Tibial nerve (tissue), 4 donors: ENCODE measurements around the gene METAP1D. TPM values are rescaled to one million over a fixed set of nuclear protein-coding genes. Genes with fewer than 3 reads are reported as not detected.

Source experiments
- DNase-seq, 2 donors: peaks; one replicate each; pipeline ENCODE4 v3.0.0-alpha.2; 2019; ENCODE audit warnings: low spot score in 2 of 2
- H3K27ac ChIP-seq, 4 donors: fragments of 200-600 bp; sonication (generic) in 3 of 4; one replicate each; pipeline ENCODE4 v1.5.1; 2017 to 2019; ENCODE audit warnings: mild to moderate bottlenecking in 1 of 4
- H3K27me3 ChIP-seq, 2 donors: fragments of 200-600 bp; sonication (generic) in 1 of 2; one replicate each; pipeline versions ENCODE4 v1.5.1 to v1.6.0; 2017 to 2019
- H3K36me3 ChIP-seq, 3 donors: fragments of 200-600 bp; sonication (generic); one replicate each; pipeline ENCODE4 v1.5.1; 2018 to 2019
- H3K4me1 ChIP-seq, 4 donors: fragments of 200-600 bp; sonication (generic) in 3 of 4; one replicate each; pipeline ENCODE4 v1.5.1; 2017 to 2019
- H3K4me3 ChIP-seq, 4 donors: fragments of 200-600 bp; sonication (generic) in 3 of 4; one replicate each; pipeline ENCODE4 v1.5.1; 2017 to 2019; ENCODE audit warnings: mild to moderate bottlenecking in 1 of 4, moderate library complexity in 1 of 4
- H3K9me3 ChIP-seq, 4 donors: fragments of 200-600 bp; sonication (generic) in 3 of 4; one replicate each; pipeline ENCODE4 v1.5.1; 2017 to 2019
- EP300 ChIP-seq, 2 donors: sonication (generic); formaldehyde crosslinking; IDR thresholded peaks; one replicate each; pipeline ENCODE4 v1.6.1; 2017; ENCODE audit warnings: antibody characterized with exemption in 2 of 2, mild to moderate bottlenecking in 1 of 2
- POLR2A ChIP-seq, 2 donors: fragments of 450-650 bp; IDR thresholded peaks; one replicate each; pipeline ENCODE4 v1.6.1; 2017; ENCODE audit warnings: antibody characterized with exemption in 2 of 2, mild to moderate bottlenecking in 2 of 2, moderate library complexity in 2 of 2
- WGBS, 2 donors: methylation state at CpG; one replicate each; pipeline ENCODE4 v1.1.5; 2018; 5-methylcytosine and 5-hydroxymethylcytosine counted together
- total RNA-seq, 4 donors: library from RNA; depleted of rRNA; stranded (reverse); fragments of >200 nt; gene quantifications; one replicate each; pipeline ENCODE4 v1.1.0, GENCODE V29; 2016
- TF ChIP-seq, protein P1 (sequence below), 5 experiments: fragments of 200-600 bp in 3 of 5; fragments of 450-650 bp in 2 of 5; sonication (generic) in 3 of 5; IDR thresholded peaks; one replicate each; pipeline ENCODE4 v1.5.1; 2016 to 2019; ENCODE audit warnings: antibody characterized with exemption in 5 of 5, mild to moderate bottlenecking in 3 of 5, moderate library complexity in 2 of 5

The METAP1D gene
- total RNA-seq, 4 donors from 2014 or later: 9.4 to 28.4 (median 14.7) TPM

DNA sequence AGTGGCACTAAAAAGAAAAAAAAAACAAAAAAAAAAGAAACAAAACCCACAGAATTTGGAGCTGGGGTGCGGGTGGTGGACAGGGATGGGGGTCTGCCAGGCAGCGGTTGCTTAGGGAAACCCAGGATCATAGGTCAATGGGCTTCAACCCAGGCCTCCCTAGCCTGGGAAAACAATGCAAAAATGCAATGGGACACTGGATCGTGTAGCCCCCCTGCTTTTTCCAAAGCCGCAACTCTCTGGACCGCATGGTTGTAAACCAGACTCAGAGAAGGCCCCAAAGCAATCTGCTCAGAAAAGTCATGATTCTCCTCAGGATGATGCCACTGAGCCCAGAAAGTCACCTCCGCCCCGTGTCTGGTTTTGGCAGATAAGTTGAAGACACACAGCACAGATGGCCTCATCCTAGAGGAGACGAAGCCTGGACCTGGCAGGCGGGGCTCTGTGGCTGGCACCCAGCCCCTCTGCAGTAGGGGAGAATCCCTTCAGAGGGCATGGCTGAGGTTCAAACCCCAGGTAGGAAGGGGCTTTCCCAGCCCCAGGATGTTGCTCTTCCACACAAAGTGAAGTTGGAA is 97.9 kb downstream of the METAP1D start:
- H3K36me3 ChIP-seq: no peaks in the 10 kb centered on the region
- H3K27ac ChIP-seq: peak overlapping the region in 2 of 4 donors; percentile 13 to 64
- 71 to 74% methylated on average over 9 of the region's 9 CpGs for WGBS, 2 donors
- no peak overlapping the region for H3K4me3 ChIP-seq
- H3K27me3 ChIP-seq: peaks cover 16 to 100% of the 10 kb centered on the region in 2 donors
- H3K4me1 ChIP-seq: peaks cover 0 to 94% (median 74%) of the 10 kb centered on the region in 4 donors
- no peaks in the 10 kb centered on the region for H3K9me3 ChIP-seq
- TF ChIP-seq POLR2A (IDR thresholded peaks at IDR 0.05) (no peak), EP300 (IDR thresholded peaks at IDR 0.05) (no peak)
- TF ChIP-seq, protein P1, sequence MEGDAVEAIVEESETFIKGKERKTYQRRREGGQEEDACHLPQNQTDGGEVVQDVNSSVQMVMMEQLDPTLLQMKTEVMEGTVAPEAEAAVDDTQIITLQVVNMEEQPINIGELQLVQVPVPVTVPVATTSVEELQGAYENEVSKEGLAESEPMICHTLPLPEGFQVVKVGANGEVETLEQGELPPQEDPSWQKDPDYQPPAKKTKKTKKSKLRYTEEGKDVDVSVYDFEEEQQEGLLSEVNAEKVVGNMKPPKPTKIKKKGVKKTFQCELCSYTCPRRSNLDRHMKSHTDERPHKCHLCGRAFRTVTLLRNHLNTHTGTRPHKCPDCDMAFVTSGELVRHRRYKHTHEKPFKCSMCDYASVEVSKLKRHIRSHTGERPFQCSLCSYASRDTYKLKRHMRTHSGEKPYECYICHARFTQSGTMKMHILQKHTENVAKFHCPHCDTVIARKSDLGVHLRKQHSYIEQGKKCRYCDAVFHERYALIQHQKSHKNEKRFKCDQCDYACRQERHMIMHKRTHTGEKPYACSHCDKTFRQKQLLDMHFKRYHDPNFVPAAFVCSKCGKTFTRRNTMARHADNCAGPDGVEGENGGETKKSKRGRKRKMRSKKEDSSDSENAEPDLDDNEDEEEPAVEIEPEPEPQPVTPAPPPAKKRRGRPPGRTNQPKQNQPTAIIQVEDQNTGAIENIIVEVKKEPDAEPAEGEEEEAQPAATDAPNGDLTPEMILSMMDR (IDR thresholded peaks at IDR 0.05): no peak
- DNase-seq: no peak

DNA sequence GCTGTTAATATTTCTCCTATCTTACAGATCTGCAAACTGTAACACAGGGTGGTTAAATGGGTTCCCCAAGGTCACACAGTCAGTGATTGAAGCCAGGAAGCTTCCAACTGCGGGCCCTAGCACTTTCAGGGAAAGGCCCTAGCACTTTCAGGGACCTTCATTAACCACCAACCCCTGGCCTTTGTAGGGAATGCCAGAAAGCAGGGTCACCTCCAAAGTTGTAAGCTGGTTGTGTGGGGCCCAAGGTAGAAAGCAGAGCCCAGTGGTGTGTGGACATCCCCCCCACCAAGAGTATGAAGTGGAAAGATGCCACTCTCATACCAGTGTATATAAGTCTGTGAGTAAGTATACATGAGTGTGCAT is 98.5 kb downstream of the METAP1D start:
- H3K4me1 ChIP-seq: peaks cover 0 to 100% (median 77%) of the 10 kb centered on the region in 4 donors
- peaks cover 16 to 100% of the 10 kb centered on the region in 2 donors for H3K27me3 ChIP-seq
- no peaks in the 10 kb centered on the region for H3K36me3 ChIP-seq
- whole genome bisulfite sequencing, 2 donors: 69 to 83% methylated on average over 1 of the region's 1 CpG
- no peak for DNase-seq
- H3K27ac ChIP-seq: no peak overlapping the region
- no peaks in the 10 kb centered on the region for H3K9me3 ChIP-seq
- H3K4me3 ChIP-seq: no peak overlapping the region
- TF ChIP-seq POLR2A (IDR thresholded peaks at IDR 0.05) (no peak), EP300 (IDR thresholded peaks at IDR 0.05) (no peak)
- TF ChIP-seq, protein P1 (IDR thresholded peaks at IDR 0.05): no peak

DNA sequence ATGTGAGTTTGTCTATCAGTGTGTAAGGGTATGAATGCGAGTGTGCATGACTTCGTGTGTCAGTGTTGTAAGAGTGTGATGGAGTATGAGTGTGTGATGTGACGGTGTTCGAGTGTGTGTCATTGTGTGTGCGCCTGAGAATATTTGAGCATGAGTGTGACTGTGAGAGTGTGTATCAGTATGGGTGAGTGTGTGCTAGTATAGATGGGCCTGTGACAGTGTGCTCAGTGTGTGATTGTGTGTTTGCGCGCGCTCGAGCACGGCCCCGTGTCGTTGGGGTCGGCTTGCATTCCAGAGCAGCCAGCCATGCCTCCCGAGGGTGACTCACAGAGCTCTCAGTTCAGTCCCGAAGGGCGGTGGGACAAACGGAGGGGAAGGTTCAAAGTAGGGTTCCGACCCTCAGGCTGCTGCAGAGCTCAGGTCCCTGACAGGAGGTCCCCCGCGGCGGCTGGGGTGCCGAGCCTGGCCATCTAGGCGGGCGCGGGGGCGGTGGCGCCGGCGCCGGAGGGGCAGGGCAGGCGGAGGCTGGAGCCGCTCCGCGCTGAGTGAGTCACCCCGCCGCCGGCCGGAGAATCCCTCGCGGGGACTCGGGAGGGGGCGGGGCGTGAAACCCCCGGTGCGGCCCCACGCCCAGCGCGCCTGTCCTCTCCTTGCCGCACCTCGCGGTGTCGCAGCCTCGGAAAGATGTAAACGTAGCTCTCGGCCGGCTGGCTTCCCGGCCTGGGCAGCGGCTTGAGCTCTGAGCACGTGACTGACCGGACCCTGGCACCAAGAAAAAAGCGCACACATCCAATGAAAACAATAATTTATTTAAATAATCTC is 99.1 kb downstream of the METAP1D start:
- 12 to 15% methylated on average over 42 to 54 of the region's 61 CpGs for WGBS, 2 donors
- peak overlapping the region in 1 of 4 donors; percentile 41 for H3K27ac ChIP-seq
- DNase-seq: no peak
- no peaks in the 10 kb centered on the region for H3K36me3 ChIP-seq
- peaks cover 0 to 100% (median 79%) of the 10 kb centered on the region in 4 donors for H3K4me1 ChIP-seq
- no peaks in the 10 kb centered on the region for H3K9me3 ChIP-seq
- peaks cover 16 to 100% of the 10 kb centered on the region in 2 donors for H3K27me3 ChIP-seq
- H3K4me3 ChIP-seq: peak overlapping the region; percentile 5 to 44 (median 24)
- TF ChIP-seq POLR2A (IDR thresholded peaks at IDR 0.05) (no peak), EP300 (IDR thresholded peaks at IDR 0.05) (peak in 1 of 2 donors; percentile 44)
- TF ChIP-seq, protein P1 (IDR thresholded peaks at IDR 0.05): no peak

DNA sequence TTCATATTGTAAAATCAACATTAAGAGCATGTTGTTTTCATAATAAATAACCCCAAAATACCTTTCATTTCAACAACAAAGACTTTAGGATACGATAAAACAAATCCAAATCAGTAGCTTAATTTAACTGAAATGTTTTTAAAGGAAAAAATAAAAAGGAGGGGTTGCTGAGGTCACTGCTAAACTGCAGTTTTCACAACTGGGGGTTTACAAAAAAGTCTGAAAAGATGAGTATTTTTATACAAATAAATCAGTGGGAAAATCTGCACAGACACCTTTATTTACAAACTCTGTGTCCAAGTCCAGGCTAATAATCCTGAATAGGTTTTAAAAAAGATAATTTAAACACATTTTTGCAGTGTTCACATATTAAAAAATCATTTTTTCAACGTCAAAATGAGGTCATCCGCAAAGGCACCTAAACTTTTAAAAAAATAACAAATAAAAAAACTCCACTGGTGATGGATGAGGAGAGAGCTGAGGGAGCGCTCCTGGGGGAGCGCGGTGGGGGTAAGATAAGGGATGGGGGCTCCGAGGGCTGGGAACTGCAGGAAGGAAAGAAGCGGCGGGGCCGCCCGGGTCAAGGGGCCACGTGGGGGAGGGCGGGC is 99.8 kb downstream of the METAP1D start:
- Histone ChIP-seq H3K27ac (no peak overlapping the region), H3K4me1 (peaks cover 0 to 94% (median 74%) of the 10 kb centered on the region in 4 donors), H3K27me3 (peaks cover 16 to 100% of the 10 kb centered on the region in 2 donors), H3K4me3 (peak overlapping the region in 2 of 4 donors; percentile 5 to 44), H3K36me3 (no peaks in the 10 kb centered on the region), H3K9me3 (no peaks in the 10 kb centered on the region)
- WGBS, 2 donors: 9 to 11% methylated on average over 13 of the region's 13 CpGs
- TF ChIP-seq, protein P1 (IDR thresholded peaks at IDR 0.05): no peak
- TF ChIP-seq EP300 (IDR thresholded peaks at IDR 0.05): peak in 1 of 2 donors; percentile 3
- no peak for DNase-seq
